ENCODE measurements around the gene FREY1. TPM values are rescaled to one million over a fixed set of nuclear protein-coding genes. Genes with fewer than 3 reads are reported as not detected.

The FREY1 gene, protein sequence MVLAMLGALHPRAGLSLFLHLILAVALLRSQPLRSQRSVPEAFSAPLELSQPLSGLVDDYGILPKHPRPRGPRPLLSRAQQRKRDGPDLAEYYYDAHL
- under 1 TPM; 0.60 to 0.80 TPM for total RNA-seq

DNA sequence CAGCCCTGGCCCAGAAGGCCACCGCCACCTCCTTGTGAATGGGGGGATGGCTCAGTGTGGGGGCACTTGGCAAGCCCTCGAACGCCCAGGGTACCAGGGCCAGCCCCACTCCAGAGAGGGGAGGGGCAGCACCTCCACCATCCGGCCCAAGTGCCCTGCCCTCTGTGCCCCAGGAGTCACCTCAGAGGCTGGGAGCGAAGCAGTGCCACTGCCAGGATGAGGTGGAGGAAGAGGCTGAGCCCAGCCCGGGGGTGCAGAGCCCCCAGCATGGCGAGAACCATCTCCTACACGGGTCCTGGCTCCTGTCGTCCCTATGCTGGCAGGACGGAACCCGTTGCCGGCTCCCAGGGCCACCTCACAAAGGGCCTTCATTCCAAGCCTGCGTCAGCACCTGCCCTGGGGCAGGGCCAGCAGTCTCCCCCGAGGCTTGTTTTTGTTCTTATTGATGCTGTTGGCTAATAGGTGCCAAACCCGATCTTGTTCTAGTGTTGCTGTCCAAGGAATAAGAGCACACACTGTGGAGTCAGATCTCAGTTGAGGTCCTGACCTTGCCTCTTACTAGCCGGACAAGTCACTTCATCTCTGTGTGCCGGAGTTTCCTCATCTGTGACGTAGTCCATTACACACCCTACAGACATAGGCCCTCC lies at the start of gene FREY1:
TSS of gene FREY1 (minus strand) at position 307 of the 647 bp plus-strand sequence. CDS start at position 281, 26 bp downstream.
- no peak within 1 kb of the TSS for H3K27ac Mint-ChIP-seq
- H3K36me3 Mint-ChIP-seq, result no peaks in the 10 kb centered on the region
- H3K27me3 Mint-ChIP-seq, result no peaks in the 10 kb centered on the region
- H3K4me1 Mint-ChIP-seq, result peaks cover 3% of the 10 kb centered on the region
- no peak within 1 kb of the TSS for H3K4me3 Mint-ChIP-seq
- DNase-seq, result no peak
- H3K9me3 Mint-ChIP-seq, result no peaks in the 10 kb centered on the region

DNA sequence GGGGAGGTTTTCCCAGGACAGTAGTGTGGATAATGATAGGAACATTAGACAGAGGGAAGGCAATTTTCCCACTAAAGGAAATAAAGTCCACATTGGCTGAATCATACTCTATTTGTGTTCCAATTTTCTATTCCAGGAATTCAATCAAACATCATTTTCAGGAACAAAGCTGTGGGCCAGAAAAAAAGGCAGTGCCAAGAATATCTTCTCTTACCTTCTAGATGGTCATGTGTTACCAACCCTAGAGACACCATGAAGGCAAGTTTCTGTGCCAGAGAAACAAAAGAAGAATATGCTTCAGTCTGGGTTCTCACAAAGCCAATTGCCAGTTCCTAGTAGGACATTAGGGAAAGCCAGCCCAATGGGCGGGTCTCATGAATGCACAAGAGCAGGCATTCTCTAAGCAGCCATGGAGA lies 42.9 kb upstream of the FREY1 start:
- no peaks in the 10 kb centered on the region for H3K9me3 Mint-ChIP-seq
- no peak overlapping the region for H3K4me3 Mint-ChIP-seq
- no peaks in the 10 kb centered on the region for H3K4me1 Mint-ChIP-seq
- H3K36me3 Mint-ChIP-seq, result peaks cover 4% of the 10 kb centered on the region
- DNase-seq, result no peak
- H3K27ac Mint-ChIP-seq, result no peak overlapping the region
- no peaks in the 10 kb centered on the region for H3K27me3 Mint-ChIP-seq

DNA sequence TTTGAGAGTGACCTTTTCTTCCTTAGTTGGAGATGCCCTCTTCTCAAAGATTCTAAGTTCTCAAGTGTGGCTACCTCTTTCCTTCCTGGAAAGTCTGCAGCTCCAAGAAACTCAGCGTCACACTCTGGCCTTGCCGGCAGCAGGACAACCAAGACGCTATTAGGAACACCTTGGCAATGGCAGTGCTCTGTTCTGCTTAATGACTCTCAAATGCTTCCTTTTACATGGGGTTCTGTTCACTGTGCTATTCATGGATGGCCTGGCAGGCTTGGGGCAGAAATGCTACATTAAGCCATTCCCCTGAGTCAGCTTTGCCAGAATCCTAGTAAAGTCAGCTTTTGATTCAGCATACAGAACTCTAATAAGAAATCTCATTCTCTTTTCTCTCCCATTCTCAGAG lies 41.3 kb upstream of the FREY1 start:
- Mint-ChIP-seq H3K4me3 (no peak overlapping the region), H3K27me3 (no peaks in the 10 kb centered on the region), H3K9me3 (no peaks in the 10 kb centered on the region), H3K36me3 (peaks cover 4% of the 10 kb centered on the region), H3K4me1 (no peaks in the 10 kb centered on the region), H3K27ac (no peak overlapping the region)
- DNase-seq, result no peak

DNA sequence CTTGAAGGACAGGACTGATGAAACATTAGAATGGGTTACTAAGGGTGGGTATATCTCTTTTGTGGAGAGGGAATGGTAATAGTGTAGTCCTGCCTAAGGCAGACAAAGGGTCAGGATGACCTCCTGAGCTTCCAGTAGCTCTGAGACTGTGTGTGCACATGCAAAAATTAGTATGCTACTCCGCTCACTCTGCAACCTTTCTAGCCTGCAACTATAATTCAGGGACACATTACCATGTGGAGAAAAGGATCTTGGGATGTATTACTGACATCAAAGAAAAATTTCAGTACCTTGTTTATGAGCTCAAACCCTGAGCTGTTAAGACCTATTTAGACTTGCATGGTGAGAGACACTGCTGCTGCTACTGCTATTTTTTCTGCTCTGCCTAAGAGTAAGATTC lies 40.8 kb upstream of the FREY1 start:
- H3K4me3 Mint-ChIP-seq, result no peak overlapping the region
- peaks cover 4% of the 10 kb centered on the region for H3K36me3 Mint-ChIP-seq
- no peak overlapping the region for H3K27ac Mint-ChIP-seq
- H3K4me1 Mint-ChIP-seq, result no peaks in the 10 kb centered on the region
- no peak for DNase-seq
- H3K9me3 Mint-ChIP-seq, result no peaks in the 10 kb centered on the region
- no peaks in the 10 kb centered on the region for H3K27me3 Mint-ChIP-seq

DNA sequence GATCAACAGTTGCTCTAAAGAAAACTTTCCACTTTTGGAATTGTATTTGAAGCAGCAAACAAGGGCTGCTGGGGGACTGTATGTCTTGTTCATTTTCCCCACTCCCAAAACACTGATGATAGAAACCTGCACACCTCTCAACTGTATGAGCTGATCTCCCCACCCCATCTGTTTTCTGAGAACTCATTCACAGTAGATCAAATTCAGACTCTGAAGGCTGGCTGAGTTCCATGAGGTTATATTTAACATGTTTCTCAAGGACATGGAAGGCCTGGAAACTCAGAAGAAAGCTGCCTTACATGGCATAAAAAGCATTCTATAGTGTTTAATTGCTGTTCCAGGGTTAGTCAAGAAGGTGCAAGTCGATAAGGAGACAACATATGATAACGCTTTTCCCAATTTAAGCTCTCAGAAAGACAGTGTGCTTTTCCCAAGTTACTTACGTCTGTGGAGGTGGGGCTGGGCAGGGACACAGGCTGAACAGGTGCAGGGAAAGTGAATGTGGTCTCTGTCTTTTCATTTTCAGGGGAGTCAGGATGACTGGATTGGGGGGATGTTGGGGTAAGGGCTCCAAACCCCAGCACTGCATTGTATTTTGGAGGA lies 38.4 kb upstream of the FREY1 start:
- Mint-ChIP-seq H3K27ac (no peak overlapping the region), H3K4me1 (no peaks in the 10 kb centered on the region), H3K36me3 (peaks cover 4% of the 10 kb centered on the region), H3K4me3 (no peak overlapping the region), H3K9me3 (no peaks in the 10 kb centered on the region), H3K27me3 (no peaks in the 10 kb centered on the region)
- no peak for DNase-seq

DNA sequence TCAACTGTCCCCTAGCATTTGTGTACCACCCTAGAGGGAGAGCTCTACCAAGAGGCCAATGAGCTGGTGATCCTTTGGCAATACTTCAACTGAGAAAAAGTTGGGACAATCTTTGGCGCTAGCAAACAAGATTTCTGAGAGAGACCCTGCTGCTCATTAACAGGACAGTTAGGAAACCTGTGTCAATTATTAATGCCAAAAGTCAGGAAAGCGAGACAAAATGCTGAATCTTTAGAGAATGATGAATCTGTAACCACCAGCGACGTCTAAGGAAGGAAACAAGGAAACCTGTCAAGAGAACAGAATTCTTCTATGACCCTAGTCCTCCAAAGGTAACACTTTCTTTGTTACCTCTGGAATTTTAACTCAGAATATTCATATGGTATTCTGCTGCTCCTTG lies 35.3 kb upstream of the FREY1 start:
- Mint-ChIP-seq H3K4me1 (no peaks in the 10 kb centered on the region), H3K9me3 (no peaks in the 10 kb centered on the region), H3K36me3 (peaks cover 4% of the 10 kb centered on the region), H3K4me3 (no peak overlapping the region), H3K27ac (no peak overlapping the region), H3K27me3 (no peaks in the 10 kb centered on the region)
- no peak for DNase-seq

DNA sequence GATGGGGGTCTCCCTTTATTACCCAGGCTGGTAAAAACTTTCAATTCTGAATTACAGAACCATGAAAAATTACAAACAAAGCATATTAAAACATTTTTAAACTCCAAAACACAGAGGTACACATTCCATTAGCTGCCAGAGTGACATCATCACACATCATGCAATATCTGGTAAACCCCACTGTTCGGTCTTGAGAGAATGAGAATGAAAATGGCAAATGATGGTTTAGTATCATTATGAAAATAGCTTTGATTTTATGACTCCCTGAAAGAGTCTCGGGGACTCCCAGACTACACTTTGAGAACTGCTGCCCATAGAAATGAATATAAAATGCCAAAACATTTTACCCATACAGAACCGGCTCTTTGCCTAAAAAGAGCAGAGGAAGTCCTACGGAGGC lies 34.2 kb upstream of the FREY1 start:
- no peak overlapping the region for H3K27ac Mint-ChIP-seq
- H3K36me3 Mint-ChIP-seq, result peaks cover 4% of the 10 kb centered on the region
- H3K4me3 Mint-ChIP-seq, result no peak overlapping the region
- DNase-seq, result no peak
- H3K9me3 Mint-ChIP-seq, result no peaks in the 10 kb centered on the region
- no peaks in the 10 kb centered on the region for H3K4me1 Mint-ChIP-seq
- no peaks in the 10 kb centered on the region for H3K27me3 Mint-ChIP-seq

DNA sequence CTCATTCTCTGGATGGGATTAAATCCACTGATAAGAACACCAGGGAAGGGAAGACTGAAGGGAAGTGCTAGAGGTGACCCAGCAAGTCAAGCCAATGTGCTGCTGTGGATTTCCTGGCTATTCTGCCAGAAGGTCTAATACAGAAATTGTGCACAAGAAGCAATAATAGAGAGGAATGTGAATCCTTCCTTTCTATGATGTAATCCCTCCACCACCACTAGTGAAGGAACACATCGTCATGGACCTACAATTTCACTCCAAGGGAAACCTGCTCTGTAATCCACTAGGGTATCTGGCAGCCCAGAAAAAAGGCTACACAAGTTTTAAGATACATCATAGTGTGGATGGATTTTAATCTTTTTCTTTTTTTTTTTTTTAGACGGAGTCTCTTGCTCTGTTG lies 32.8 kb upstream of the FREY1 start:
- DNase-seq, result no peak
- Mint-ChIP-seq H3K4me1 (no peaks in the 10 kb centered on the region), H3K27me3 (no peaks in the 10 kb centered on the region), H3K36me3 (no peaks in the 10 kb centered on the region), H3K4me3 (no peak overlapping the region), H3K27ac (no peak overlapping the region), H3K9me3 (no peaks in the 10 kb centered on the region)

DNA sequence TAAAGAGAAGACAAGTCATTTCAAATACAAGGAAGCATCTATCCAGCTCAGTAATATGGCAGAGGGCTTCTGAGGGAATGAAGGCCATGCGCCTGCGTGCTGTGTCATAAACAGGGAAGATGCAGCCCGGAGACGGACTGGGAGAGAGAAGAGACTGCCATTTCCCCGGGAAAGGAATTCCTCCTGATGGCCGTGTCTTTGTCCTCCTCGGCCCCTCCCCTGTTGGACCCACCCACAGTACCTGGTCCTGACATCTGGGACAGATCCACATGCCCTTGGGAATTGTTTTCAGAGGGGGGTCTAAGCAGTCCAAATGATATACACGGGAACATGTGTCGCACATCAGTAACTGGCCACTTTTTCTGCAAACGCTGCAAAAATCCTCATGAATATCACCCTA lies 30.8 kb upstream of the FREY1 start:
- no peaks in the 10 kb centered on the region for H3K4me1 Mint-ChIP-seq
- DNase-seq, result no peak
- no peaks in the 10 kb centered on the region for H3K27me3 Mint-ChIP-seq
- H3K9me3 Mint-ChIP-seq, result no peaks in the 10 kb centered on the region
- H3K27ac Mint-ChIP-seq, result no peak overlapping the region
- H3K36me3 Mint-ChIP-seq, result no peaks in the 10 kb centered on the region
- no peak overlapping the region for H3K4me3 Mint-ChIP-seq

DNA sequence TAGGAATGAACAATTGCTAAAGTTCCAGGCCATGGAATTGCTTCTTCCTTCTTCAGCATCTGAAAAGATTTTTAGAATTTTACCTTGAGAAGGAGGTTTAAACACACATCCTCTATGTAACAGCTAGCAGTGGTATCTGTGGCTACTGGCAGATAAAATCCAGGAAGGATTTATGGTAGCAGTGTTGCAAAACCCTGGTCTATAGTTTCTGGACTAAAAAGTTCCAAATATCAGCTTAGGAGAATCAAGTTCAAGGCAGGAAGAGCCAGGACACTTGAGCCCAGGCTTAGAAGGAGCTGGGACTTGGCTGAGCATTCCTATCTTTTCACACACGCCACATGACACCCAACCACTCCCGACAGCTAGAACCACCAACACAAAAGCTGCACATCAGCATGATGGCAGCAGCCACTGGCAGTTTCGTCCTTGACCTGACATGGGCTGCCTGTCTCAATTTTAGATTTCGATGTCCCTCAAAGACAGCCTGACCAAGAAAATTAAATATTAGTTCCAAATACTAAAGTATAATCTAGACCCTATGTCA lies 29.5 kb upstream of the FREY1 start:
- peaks cover 3% of the 10 kb centered on the region for H3K4me1 Mint-ChIP-seq
- no peak overlapping the region for H3K4me3 Mint-ChIP-seq
- no peak overlapping the region for H3K27ac Mint-ChIP-seq
- H3K36me3 Mint-ChIP-seq, result no peaks in the 10 kb centered on the region
- no peak for DNase-seq
- no peaks in the 10 kb centered on the region for H3K27me3 Mint-ChIP-seq
- no peaks in the 10 kb centered on the region for H3K9me3 Mint-ChIP-seq

DNA sequence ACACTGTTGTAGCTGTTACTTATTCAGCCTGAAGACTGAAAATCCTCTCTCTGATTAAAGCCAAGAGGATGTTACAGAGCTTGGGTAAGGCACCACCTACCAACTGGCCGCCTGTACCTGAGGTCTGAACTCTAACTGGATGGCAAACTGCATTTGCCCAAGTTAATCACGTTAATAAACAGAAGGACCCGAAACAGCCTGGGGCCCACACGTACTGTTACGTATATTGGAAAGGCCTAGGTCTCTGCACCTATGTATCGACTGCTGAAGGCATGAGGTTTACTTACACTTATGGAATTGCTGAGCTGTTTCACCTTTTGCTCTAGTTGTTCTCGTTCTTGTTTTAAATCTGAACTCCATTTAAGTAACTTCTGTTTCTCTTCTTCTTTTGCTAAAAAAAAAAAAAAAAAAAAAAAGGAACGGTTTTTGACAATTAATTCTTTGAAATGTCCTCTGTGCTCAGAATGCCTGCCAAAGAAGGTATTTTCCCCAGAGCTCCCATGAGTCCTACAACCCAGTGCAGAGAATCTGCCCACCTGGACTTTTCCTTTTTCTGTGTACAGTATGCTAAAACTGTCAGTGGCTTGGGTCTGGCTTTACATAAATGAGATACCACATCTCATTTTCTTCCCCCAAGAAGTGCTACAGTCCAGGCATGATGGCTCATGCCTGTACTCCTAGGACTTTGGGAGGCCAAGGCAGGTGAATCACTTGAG lies 28.4 kb upstream of the FREY1 start:
- DNase-seq, result no peak
- Mint-ChIP-seq H3K9me3 (no peaks in the 10 kb centered on the region), H3K4me3 (no peak overlapping the region), H3K4me1 (peaks cover 6% of the 10 kb centered on the region), H3K27ac (no peak overlapping the region), H3K36me3 (no peaks in the 10 kb centered on the region), H3K27me3 (no peaks in the 10 kb centered on the region)

DNA sequence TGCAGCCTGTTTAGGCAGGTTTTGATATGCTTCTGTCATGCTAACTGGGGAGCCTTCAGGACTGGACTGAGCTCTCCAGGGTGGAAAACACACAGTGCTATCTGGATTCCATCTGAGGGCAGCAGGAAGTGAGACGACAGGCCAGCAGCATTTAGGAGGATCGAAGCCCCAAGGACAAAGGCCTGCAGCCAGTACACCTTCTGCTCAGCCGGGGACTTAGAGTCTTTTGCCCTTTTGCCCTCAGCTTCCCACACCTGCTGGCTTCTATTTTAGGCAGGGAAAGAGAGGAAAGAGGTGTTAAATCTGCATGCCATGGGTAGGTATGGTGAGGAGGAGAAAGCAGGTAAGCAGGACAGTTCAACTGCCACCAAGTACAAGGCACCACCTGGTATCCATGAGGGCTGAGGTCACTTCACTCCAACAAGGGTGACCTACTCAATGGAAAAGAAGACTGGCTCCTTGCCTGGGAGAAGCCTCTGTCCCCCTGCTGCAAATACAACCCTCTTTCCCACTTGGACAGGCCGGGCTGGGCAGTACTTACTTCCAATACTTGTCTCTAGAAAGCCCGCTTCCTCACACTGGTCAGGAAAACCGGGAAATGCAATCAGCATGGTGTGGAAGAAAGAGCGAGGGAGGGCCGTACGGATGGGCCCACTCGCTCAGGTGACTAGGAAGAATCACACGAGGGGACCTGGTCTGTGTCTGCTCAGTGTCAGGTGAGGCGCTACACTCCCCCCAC lies 27.7 kb upstream of the FREY1 start:
- peaks cover 14% of the 10 kb centered on the region for H3K4me1 Mint-ChIP-seq
- no peaks in the 10 kb centered on the region for H3K36me3 Mint-ChIP-seq
- H3K27me3 Mint-ChIP-seq, result no peaks in the 10 kb centered on the region
- H3K9me3 Mint-ChIP-seq, result no peaks in the 10 kb centered on the region
- no peak overlapping the region for H3K4me3 Mint-ChIP-seq
- DNase-seq, result no peak
- H3K27ac Mint-ChIP-seq, result no peak overlapping the region

DNA sequence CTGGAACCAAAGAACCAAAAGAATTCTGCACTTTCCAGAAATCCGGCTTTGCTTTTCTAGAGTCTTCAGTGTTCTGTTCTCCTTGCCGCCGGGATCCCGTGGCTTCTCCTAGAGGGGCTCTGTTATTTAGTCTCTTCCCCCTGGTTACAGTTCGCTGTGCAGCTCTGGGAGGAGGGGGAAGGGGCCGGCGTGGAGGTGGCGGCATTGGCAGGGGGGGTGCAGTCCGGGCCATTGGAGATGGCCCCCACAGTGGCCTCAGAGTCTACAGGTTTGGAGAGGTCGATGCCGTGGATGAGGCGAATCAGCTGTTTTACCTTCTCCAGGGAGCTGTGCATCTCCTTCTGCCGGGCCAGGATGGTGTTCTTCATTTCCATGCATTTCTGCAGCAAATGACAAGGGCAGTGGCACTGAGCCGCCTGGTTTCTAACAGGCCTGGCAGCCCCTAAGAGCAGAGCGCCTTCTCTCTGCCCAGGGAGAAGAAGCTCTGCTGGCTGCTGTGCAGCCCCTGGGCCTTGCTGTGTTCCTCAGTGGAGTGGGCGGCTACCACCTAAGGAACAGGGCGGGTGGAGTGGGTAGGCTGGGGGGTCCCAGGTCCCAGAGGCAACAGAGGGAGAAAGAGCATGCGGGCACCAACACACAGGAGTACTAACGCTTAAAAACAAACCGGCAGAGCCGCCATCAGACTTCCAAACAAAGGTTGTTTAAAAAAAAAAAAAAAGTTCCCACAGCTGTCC lies 26.9 kb upstream of the FREY1 start:
- H3K27ac Mint-ChIP-seq, result no peak overlapping the region
- DNase-seq, result no peak
- no peak overlapping the region for H3K4me3 Mint-ChIP-seq
- H3K9me3 Mint-ChIP-seq, result no peaks in the 10 kb centered on the region
- no peaks in the 10 kb centered on the region for H3K36me3 Mint-ChIP-seq
- no peaks in the 10 kb centered on the region for H3K27me3 Mint-ChIP-seq
- H3K4me1 Mint-ChIP-seq, result peaks cover 15% of the 10 kb centered on the region

DNA sequence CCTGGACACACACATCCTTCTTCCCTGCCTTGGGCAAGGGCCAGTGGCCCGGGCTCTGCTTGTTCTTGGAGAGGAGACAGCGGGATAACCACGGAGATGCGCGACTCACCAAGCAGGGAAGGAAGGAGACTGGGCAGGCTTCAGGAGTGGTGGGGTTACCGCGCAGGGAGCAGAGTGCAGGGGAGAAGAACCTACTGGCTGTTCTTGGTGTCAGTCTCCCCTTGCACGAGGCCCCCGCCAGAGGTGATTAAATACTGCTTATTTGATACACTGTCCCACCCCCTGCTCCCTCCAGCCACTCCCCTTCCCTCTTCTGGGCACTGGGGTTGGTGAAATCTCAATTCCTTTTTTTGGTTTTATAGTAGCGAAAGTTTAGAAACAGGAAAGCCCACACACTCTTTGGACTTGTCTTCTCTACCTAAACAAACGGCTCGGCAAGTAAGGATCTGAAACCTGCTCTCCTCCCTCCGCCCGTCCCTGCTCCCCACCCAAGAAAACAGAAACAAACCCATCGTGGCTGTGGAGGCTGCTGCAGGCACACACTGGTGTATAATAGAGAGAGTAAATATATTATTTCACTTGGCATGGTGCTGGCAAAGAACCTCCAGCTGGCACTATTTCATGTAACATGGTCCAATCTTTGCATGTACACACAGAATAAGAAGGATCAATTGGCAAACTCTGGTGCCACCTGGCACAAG lies 26.2 kb upstream of the FREY1 start:
- Mint-ChIP-seq H3K27me3 (no peaks in the 10 kb centered on the region), H3K4me3 (no peak overlapping the region), H3K36me3 (no peaks in the 10 kb centered on the region), H3K4me1 (peaks cover 15% of the 10 kb centered on the region), H3K9me3 (no peaks in the 10 kb centered on the region), H3K27ac (no peak overlapping the region)
- no peak for DNase-seq

Measured in activated naive CD8-positive, alpha-beta T cell treated with anti-CD3 and anti-CD28 coated beads for 36 hours (primary cell).